Measurements from ENCODE around the gene PPM1J. TPM values are rescaled to one million over a fixed set of nuclear protein-coding genes. Genes with fewer than 3 reads are reported as not detected.

Gene PPM1J
- total RNA-seq, 4 donors from 2014 or later: 1.7 to 4.8 (median 3.0) TPM

GRCh38 chr1:112719706-112720105, 4.6 kb upstream of the PPM1J start:
- DNase-seq: no peak
- Histone ChIP-seq H3K9me3 (no peaks in the 10 kb centered on the region), H3K27ac (no peak overlapping the region), H3K4me1 (peaks cover 19 to 20% of the 10 kb centered on the region in 2 donors), H3K4me3 (replicated peaks in 1 of 3) (no peak overlapping the region), H3K36me3 (no peaks in the 10 kb centered on the region), H3K27me3 (no peaks in the 10 kb centered on the region)
- intact Hi-C loops (cut with DNase I): no loop called here
- TF ChIP-seq CTCF (IDR thresholded peaks at IDR 0.05) (no peak), POLR2A (IDR thresholded peaks at IDR 0.05) (no peak)
- WGBS, 2 donors: 91 to 100% methylated on average over 2 of the region's 2 CpGs

GRCh38 chr1:112718691-112719418, 3.7 kb upstream of the PPM1J start:
- Histone ChIP-seq H3K36me3 (no peaks in the 10 kb centered on the region), H3K9me3 (no peaks in the 10 kb centered on the region), H3K4me3 (replicated peaks in 1 of 3) (no peak overlapping the region), H3K27ac (no peak overlapping the region), H3K4me1 (peaks cover 27 to 29% of the 10 kb centered on the region in 2 donors), H3K27me3 (no peaks in the 10 kb centered on the region)
- DNase-seq: peak; percentile 85 to 92
- WGBS, 2 donors: 28 to 74% methylated on average over 3 to 39 of the region's 44 CpGs
- TF ChIP-seq POLR2A (IDR thresholded peaks at IDR 0.05): no peak
- peak; percentile 57 to 91 (median 74) for TF ChIP-seq CTCF (IDR thresholded peaks at IDR 0.05)
- intact Hi-C loops (cut with DNase I): no loop called here

- Histone ChIP-seq H3K4me1 (peaks cover 25 to 28% of the 10 kb centered on the region in 2 donors), H3K9me3 (no peaks in the 10 kb centered on the region), H3K27ac (no peak overlapping the region), H3K27me3 (no peaks in the 10 kb centered on the region), H3K36me3 (no peaks in the 10 kb centered on the region), H3K4me3 (replicated peaks in 1 of 3) (no peak overlapping the region)
- DNase-seq: no peak
- intact Hi-C loops (cut with DNase I): loop anchor here (2.0 kb wide), 1 partner anchor 87 kb away; no protein-coding TSS in a partner anchor
- 87 to 93% methylated on average over 2 of the region's 2 CpGs for WGBS, 2 donors
- TF ChIP-seq CTCF (IDR thresholded peaks at IDR 0.05): no peak
- TF ChIP-seq POLR2A (IDR thresholded peaks at IDR 0.05): no peak
Measured at GRCh38 chr1:112717263-112717873, 2.2 kb upstream of the PPM1J start.

GRCh38 chr1:112716133-112716720, 1.1 kb upstream of the PPM1J start:
- H3K4me3 ChIP-seq (replicated peaks in 1 of 3): peak overlapping the region in 2 of 3 donors; percentile 60 to 63
- TF ChIP-seq POLR2A (IDR thresholded peaks at IDR 0.05) (no peak), CTCF (IDR thresholded peaks at IDR 0.05) (peak; percentile 76 to 98 (median 94))
- H3K36me3 ChIP-seq: no peaks in the 10 kb centered on the region
- no peaks in the 10 kb centered on the region for H3K9me3 ChIP-seq
- H3K27me3 ChIP-seq: no peaks in the 10 kb centered on the region
- H3K4me1 ChIP-seq: peaks cover 21 to 25% of the 10 kb centered on the region in 2 donors
- WGBS, 2 donors: 14 to 17% methylated on average over 13 of the region's 13 CpGs
- DNase-seq: peak; percentile 86 to 89
- H3K27ac ChIP-seq: peak overlapping the region; percentile 19 to 64 (median 47)
- intact Hi-C loops (cut with DNase I): loop anchor here (2.0 kb wide), 1 partner anchor 89 kb away; no protein-coding TSS in a partner anchor

All from thyroid gland (tissue), 4 donors.